Eye (tissue), 1 donor: ENCODE data around the gene SYT12.

Experiments used
- DNase-seq: peaks from one replicate; pipeline ENCODE4 v3.0.0-alpha.2; 2015

Gene SYT12

GRCh38 chr11:67058506-67058905 is 35.6 kb downstream of the SYT12 start:
- DNase-seq = no peak

- no peak for DNase-seq
These were observed 36.7 kb downstream of the SYT12 start for GRCh38 chr11:67059671-67060070.

- DNase-seq = no peak
These were observed 37.2 kb downstream of the SYT12 start for GRCh38 chr11:67060111-67060522.

- DNase-seq = no peak
These were observed 39.8 kb downstream of the SYT12 start for GRCh38 chr11:67062526-67063373.

GRCh38 chr11:67066333-67066709 is 43.4 kb downstream of the SYT12 start:
- no peak for DNase-seq

- peak; percentile 88 for DNase-seq
These were observed 48.7 kb downstream of the SYT12 start for GRCh38 chr11:67071420-67072284.

GRCh38 chr11:67072295-67072694 is 49.4 kb downstream of the SYT12 start:
- DNase-seq = no peak

- no peak for DNase-seq
These were observed 51.0 kb downstream of the SYT12 start for GRCh38 chr11:67073908-67074307.

- DNase-seq = no peak
These were observed 53.3 kb downstream of the SYT12 start for GRCh38 chr11:67076202-67076601.

- DNase-seq = peak; percentile 55
These were observed 56.3 kb downstream of the SYT12 start for GRCh38 chr11:67079065-67079705.

- peak; percentile 26 for DNase-seq
These were observed 59.3 kb downstream of the SYT12 start for GRCh38 chr11:67082071-67082791.

- no peak for DNase-seq
These were observed 60.9 kb downstream of the SYT12 start for GRCh38 chr11:67083786-67084366.

- DNase-seq = no peak
These were observed 62.7 kb downstream of the SYT12 start for GRCh38 chr11:67085617-67086016.

GRCh38 chr11:67090717-67091116 is 67.8 kb downstream of the SYT12 start:
- no peak for DNase-seq

GRCh38 chr11:67095214-67095507 is 72.2 kb downstream of the SYT12 start:
- no peak for DNase-seq

- no peak for DNase-seq
These were observed 76.0 kb downstream of the SYT12 start for GRCh38 chr11:67098799-67099429.

GRCh38 chr11:67099831-67100324 is 76.9 kb downstream of the SYT12 start:
- peak; percentile 62 for DNase-seq
